HepG2 (cell line): Measurements from ENCODE around the gene XAB2. TPM values are rescaled to one million over a fixed set of nuclear protein-coding genes. Genes with fewer than 3 reads are reported as not detected.

ENCODE experiments used
- ATF3 ChIP-seq: sonication (generic); formaldehyde crosslinking; IDR thresholded peaks from 2 replicates; pipeline ENCODE4 v1.4.0; 2020; ENCODE audit warnings: missing genetic modification reagents
- FOXP4 ChIP-seq: sonication (generic); formaldehyde crosslinking; IDR thresholded peaks from 2 replicates; pipeline ENCODE4 v1.4.0; 2020; ENCODE audit warnings: missing genetic modification reagents
- ISX ChIP-seq: sonication (generic); formaldehyde crosslinking; conservative IDR thresholded peaks from 2 replicates; pipeline ENCODE4 v1.5.0; 2020; ENCODE audit warnings: missing genetic modification reagents
- KDM4B ChIP-seq: sonication (generic); formaldehyde crosslinking; IDR thresholded peaks from 2 replicates; pipeline ENCODE4 v1.4.0; 2020; ENCODE audit warnings: missing genetic modification reagents
- KLF16 ChIP-seq, 2 experiments: sonication (generic) in 1 of 2; formaldehyde crosslinking in 1 of 2; IDR thresholded peaks; 2 replicates each; pipeline versions ENCODE4 v1.6.1 to v1.8.0; 2016 to 2023; ENCODE audit warnings: missing genetic modification reagents in 2 of 2, missing compliant biosample characterization in 1 of 2
- MED1 ChIP-seq: sonication (generic); formaldehyde crosslinking; IDR thresholded peaks from 2 replicates; pipeline ENCODE4 v1.4.0; 2020; ENCODE audit warnings: missing genetic modification reagents
- NFIC ChIP-seq: IDR thresholded peaks from 2 replicates; pipeline ENCODE4 v1.6.1; 2012; ENCODE audit warnings: mild to moderate bottlenecking, low read length, inconsistent platforms
- SNAPC4 ChIP-seq: sonication (generic); formaldehyde crosslinking; IDR thresholded peaks from 2 replicates; pipeline ENCODE4 v1.4.0; 2020; ENCODE audit warnings: mild to moderate bottlenecking, missing genetic modification reagents
- YEATS2 ChIP-seq: sonication (generic); formaldehyde crosslinking; IDR thresholded peaks from 2 replicates; pipeline ENCODE4 v1.4.0; 2020; ENCODE audit warnings: missing genetic modification reagents, borderline replicate concordance
- ZBTB20 ChIP-seq: sonication (generic); formaldehyde crosslinking; IDR thresholded peaks from 2 replicates; pipeline ENCODE4 v1.8.1; 2023; ENCODE audit warnings: missing genetic modification reagents, low read depth, mild to moderate bottlenecking, borderline replicate concordance
- ZNF18 ChIP-seq: sonication (generic); formaldehyde crosslinking; IDR thresholded peaks from 2 replicates; pipeline ENCODE4 v1.8.0; 2022; ENCODE audit warnings: mild to moderate bottlenecking, missing genetic modification reagents; ENCODE audit not compliant: insufficient replicate concordance
- ZNF180 ChIP-seq: sonication (generic); formaldehyde crosslinking; IDR thresholded peaks from 2 replicates; pipeline ENCODE4 v1.4.0; 2020; ENCODE audit warnings: low read depth, missing genetic modification reagents, borderline replicate concordance
- ZNF230 ChIP-seq: sonication (generic); formaldehyde crosslinking; IDR thresholded peaks from 2 replicates; pipeline ENCODE4 v1.4.0; 2020; ENCODE audit warnings: mild to moderate bottlenecking, missing genetic modification reagents
- ZNF431 ChIP-seq: sonication (generic); formaldehyde crosslinking; IDR thresholded peaks from 2 replicates; pipeline ENCODE4 v1.9.0; 2022; ENCODE audit warnings: missing genetic modification reagents, low read depth, mild to moderate bottlenecking, borderline replicate concordance
- ZNF556 ChIP-seq: sonication (generic); formaldehyde crosslinking; IDR thresholded peaks from 2 replicates; pipeline ENCODE4 v1.4.0; 2020; ENCODE audit warnings: mild to moderate bottlenecking, missing genetic modification reagents, borderline replicate concordance
- ZNF710 ChIP-seq: sonication (generic); formaldehyde crosslinking; IDR thresholded peaks from 2 replicates; pipeline ENCODE4 v1.5.0; 2020; ENCODE audit warnings: mild to moderate bottlenecking, missing genetic modification reagents, borderline replicate concordance
- ZNF816 ChIP-seq: sonication (generic); formaldehyde crosslinking; IDR thresholded peaks from 2 replicates; pipeline ENCODE4 v1.8.0; 2022; ENCODE audit warnings: missing genetic modification reagents, mild to moderate bottlenecking, borderline replicate concordance
- ZSCAN9 ChIP-seq: IDR thresholded peaks from 2 replicates; pipeline ENCODE4 v1.6.1; 2016; ENCODE audit warnings: borderline replicate concordance
- polyA plus RNA-seq, 8 experiments: library from polyadenylated mRNA; depleted of rRNA in 3 of 8; stranded (reverse) in 7 of 8; unstranded in 1 of 8; fragments of >200 nt; fragmentation: Illumina TruSeq in 4 of 8; extraction: Trizol in 4 of 8; gene quantifications; 2 replicates each; pipeline versions ENCODE4 v1.2.1 to v1.2.3, GENCODE V29; 2011 to 2016; ENCODE audit warnings: low read depth in 4 of 8, missing spikeins in 1 of 8, mixed read lengths in 1 of 8; ENCODE audit not compliant: insufficient read depth in 1 of 8
- total RNA-seq, 5 experiments: library from RNA; depleted of rRNA; stranded (reverse); fragments of >200 nt; fragmentation: Illumina TruSeq; extraction: Trizol; gene quantifications; 2 replicates each; pipeline ENCODE4 v1.2.3, GENCODE V29; 2016; ENCODE audit warnings: low read depth in 1 of 5

Gene XAB2
- total and polyA plus RNA-seq, 2 of the 13 experiments (the other 11 are each of a cell fraction or from before 2014, with no cell fraction given), result 6.2 to 23.9 TPM

GRCh38 chr19:7652061-7652641 lies 22.8 kb upstream of the XAB2 start (continued):
- TF ChIP-seq ZNF180 (CRISPR knock-in tag) (no peak), ZNF556 (no peak), ISX (CRISPR knock-in tag) (no peak), ZNF816 (CRISPR knock-in tag) (peak; percentile 93; the same call in 1 of the 2 replicates), ZSCAN9 (CRISPR knock-in tag) (peak; percentile 81; the same call in 1 of the 2 replicates), ZBTB20 (CRISPR knock-in tag) (0 out of 2 replicates have a peak, but pooled peaks have one; percentile 36), ZNF230 (CRISPR knock-in tag) (peak; percentile 48; the same call in 1 of the 2 replicates), KLF16 (CRISPR knock-in tag; IDR thresholded peaks at IDR 0.05) (peak in 1 of 2 experiments; percentile 89; a peak in 2 of 4 replicates), MED1 (peak; percentile 78), ZNF18 (CRISPR knock-in tag) (peak; percentile 58), ZNF431 (CRISPR knock-in tag) (peak; percentile 60; the same call in 1 of the 2 replicates), SNAPC4 (CRISPR knock-in tag) (peak; percentile 62; the same call in 1 of the 2 replicates), ZNF710 (CRISPR knock-in tag) (no peak), ATF3 (CRISPR knock-in tag) (peak; percentile 93), NFIC (peak; percentile 78), FOXP4 (CRISPR knock-in tag) (peak; percentile 91), KDM4B (peak; percentile 75; the same call in 1 of the 2 replicates), YEATS2 (CRISPR knock-in tag) (peak; percentile 63; the same call in 1 of the 2 replicates)
